Right lobe of liver (tissue), 4 donors: Measurements from ENCODE around the gene GRN.
"Not testable (repeated sequence)": the region's sequence is repeated elsewhere in the genome, so short reads cannot be mapped to it uniquely, and the experiment has no call there.

ENCODE experiments used
- CTCF ChIP-seq, 4 donors: fragments of 200-600 bp in 3 of 4; fragments of 450-650 bp in 1 of 4; IDR thresholded peaks; one replicate each; pipeline versions ENCODE4 v1.5.1 to v1.8.0; 2016 to 2022; ENCODE audit warnings: antibody characterized with exemption in 4 of 4, mild to moderate bottlenecking in 2 of 4
- POLR2A ChIP-seq: fragments of 450-650 bp; IDR thresholded peaks from one replicate; pipeline ENCODE4 v1.6.1; 2017; ENCODE audit warnings: antibody characterized with exemption, mild to moderate bottlenecking
- donor health status: DM: no; HTN: no; CAD: no.
- donor health status: DM: no; HTN: no; CAD: no.
- donor health status: DM: no; HTN: yes; CAD: no.

- not testable (repeated sequence) for TF ChIP-seq CTCF (IDR thresholded peaks at IDR 0.05); POLR2A
Measured at GRCh38 chr17:44340553-44340952, 4.5 kb upstream of the GRN start.
